ENCODE data around the gene KCNH6.

KCNH6 gene

GRCh38 chr17:63555500-63556156 is 32.5 kb downstream of the KCNH6 start:
- DNase-seq (ENCODE audit: low read depth in 3 of 3): no peak

- no peak for DNase-seq (ENCODE audit: low read depth in 3 of 3)
Measured at GRCh38 chr17:63557416-63557815, 34.3 kb downstream of the KCNH6 start.

GRCh38 chr17:63558441-63558840 is 35.3 kb downstream of the KCNH6 start:
- no peak for DNase-seq (ENCODE audit: low read depth in 3 of 3)

GRCh38 chr17:63561819-63562218 is 38.7 kb downstream of the KCNH6 start:
- DNase-seq (ENCODE audit: low read depth in 3 of 3): no peak

GRCh38 chr17:63563339-63563738 is 40.2 kb downstream of the KCNH6 start:
- DNase-seq (ENCODE audit: low read depth in 3 of 3): no peak

GRCh38 chr17:63564562-63564961 is 41.4 kb downstream of the KCNH6 start:
- no peak for DNase-seq (ENCODE audit: low read depth in 3 of 3)

GRCh38 chr17:63567229-63567628 is 44.1 kb downstream of the KCNH6 start:
- DNase-seq (ENCODE audit: low read depth in 3 of 3): no peak

GRCh38 chr17:63568563-63568962 is 45.4 kb downstream of the KCNH6 start:
- no peak for DNase-seq (ENCODE audit: low read depth in 3 of 3)

- no peak for DNase-seq (ENCODE audit: low read depth in 3 of 3)
Measured at GRCh38 chr17:63571632-63572310, 48.6 kb downstream of the KCNH6 start.

- no peak for DNase-seq (ENCODE audit: low read depth in 3 of 3)
Measured at GRCh38 chr17:63573634-63574033, 50.5 kb downstream of the KCNH6 start.

GRCh38 chr17:63578027-63578768 is 55.0 kb downstream of the KCNH6 start:
- no peak for DNase-seq (ENCODE audit: low read depth in 3 of 3)

GRCh38 chr17:63578769-63579111 is 55.6 kb downstream of the KCNH6 start:
- no peak for DNase-seq (ENCODE audit: low read depth in 3 of 3)

GRCh38 chr17:63579633-63580032 is 56.5 kb downstream of the KCNH6 start:
- no peak for DNase-seq (ENCODE audit: low read depth in 3 of 3)

- no peak for DNase-seq (ENCODE audit: low read depth in 3 of 3)
Measured at GRCh38 chr17:63587770-63588169, 64.6 kb downstream of the KCNH6 start.

GRCh38 chr17:63588797-63589196 is 65.6 kb downstream of the KCNH6 start:
- no peak for DNase-seq (ENCODE audit: low read depth in 3 of 3)

- DNase-seq (ENCODE audit: low read depth in 3 of 3): no peak
Measured at GRCh38 chr17:63589646-63590045, 66.5 kb downstream of the KCNH6 start.

- DNase-seq (ENCODE audit: low read depth in 3 of 3): no peak
Measured at GRCh38 chr17:63592797-63593196, 69.6 kb downstream of the KCNH6 start.

- DNase-seq (ENCODE audit: low read depth in 3 of 3): no peak
Measured at GRCh38 chr17:63595132-63595531, 72.0 kb downstream of the KCNH6 start.

Measured in stimulated activated CD4-positive, alpha-beta T cell treated with anti-CD3 and anti-CD28 coated beads, TNF-alpha, amount 100 ng/mL, for 48 hours (primary cell).